ENCODE data around the gene FAM177B.

- no peak for TF ChIP-seq SUZ12 (IDR thresholded peaks at IDR 0.05; ENCODE audit: extremely low read depth, insufficient read depth, insufficient read length)
- no peak for TF ChIP-seq ZNF274 (IDR thresholded peaks at IDR 0.05; ENCODE audit: low read depth, low read length)
Observed at GRCh38 chr1:222784916-222785315, 47.9 kb downstream of the FAM177B start.
